Vagina (tissue), 2 donors: ENCODE measurements around the gene PIEZO1. TPM values are rescaled to one million over a fixed set of nuclear protein-coding genes. Genes with fewer than 3 reads are reported as not detected.

Experiments used
- DNase-seq, 2 donors: peaks; one replicate each; pipeline ENCODE4 v3.0.0-alpha.2; 2017; ENCODE audit errors: extremely low spot score in 2 of 2
- H3K27ac ChIP-seq: fragments of 200-600 bp; sonication (generic); one replicate; pipeline ENCODE4 v1.5.1; 2019
- H3K27me3 ChIP-seq: fragments of 200-600 bp; sonication (generic); one replicate; pipeline ENCODE4 v1.5.1; 2019
- H3K36me3 ChIP-seq, 2 donors: fragments of 200-600 bp; sonication (generic); one replicate each; pipeline ENCODE4 v1.5.1; 2017 to 2019
- H3K4me1 ChIP-seq: fragments of 200-600 bp; sonication (generic); one replicate; pipeline ENCODE4 v1.5.1; 2019
- H3K4me3 ChIP-seq, 2 donors: fragments of 200-600 bp; sonication (generic); 1 replicate in 1 of 2; 2 replicates in 1 of 2; pipeline ENCODE4 v1.5.1; 2016 to 2019
- H3K9me3 ChIP-seq: fragments of 200-600 bp; sonication (generic); one replicate; pipeline ENCODE4 v1.5.1; 2019
- POLR2A ChIP-seq, 2 donors: fragments of 450-650 bp; IDR thresholded peaks; one replicate each; pipeline ENCODE4 v1.6.1; 2017; ENCODE audit warnings: antibody characterized with exemption in 2 of 2, mild to moderate bottlenecking in 2 of 2, moderate library complexity in 2 of 2
- POLR2AphosphoS5 ChIP-seq, 2 donors: sonication (generic); formaldehyde crosslinking; IDR thresholded peaks; one replicate each; pipeline ENCODE4 v1.9.0; 2017; ENCODE audit warnings: antibody characterized with exemption in 2 of 2, mild to moderate bottlenecking in 2 of 2, low read depth in 1 of 2; ENCODE audit not compliant: insufficient read depth in 1 of 2
- intact Hi-C: fragments of 100-400 bp; cut with DNase I; formaldehyde crosslinking; loops from one replicate; pipeline ENCODE4 v1.15.1; 2023
- total RNA-seq: library from RNA; depleted of rRNA; stranded (reverse); fragments of >200 nt; gene quantifications from one replicate; pipeline ENCODE4 v1.2.3, GENCODE V29; 2016
- TF ChIP-seq, protein P1 (sequence below), 3 experiments: fragments of 450-650 bp in 2 of 3; fragments of 200-600 bp in 1 of 3; sonication (generic) in 1 of 3; IDR thresholded peaks; one replicate each; pipeline ENCODE4 v1.5.1; 2017 to 2019; ENCODE audit warnings: antibody characterized with exemption in 3 of 3, mild to moderate bottlenecking in 2 of 3, moderate library complexity in 2 of 3

PIEZO1 gene
- total RNA-seq, 1 donor from 2014 or later, result 184 TPM

DNA sequence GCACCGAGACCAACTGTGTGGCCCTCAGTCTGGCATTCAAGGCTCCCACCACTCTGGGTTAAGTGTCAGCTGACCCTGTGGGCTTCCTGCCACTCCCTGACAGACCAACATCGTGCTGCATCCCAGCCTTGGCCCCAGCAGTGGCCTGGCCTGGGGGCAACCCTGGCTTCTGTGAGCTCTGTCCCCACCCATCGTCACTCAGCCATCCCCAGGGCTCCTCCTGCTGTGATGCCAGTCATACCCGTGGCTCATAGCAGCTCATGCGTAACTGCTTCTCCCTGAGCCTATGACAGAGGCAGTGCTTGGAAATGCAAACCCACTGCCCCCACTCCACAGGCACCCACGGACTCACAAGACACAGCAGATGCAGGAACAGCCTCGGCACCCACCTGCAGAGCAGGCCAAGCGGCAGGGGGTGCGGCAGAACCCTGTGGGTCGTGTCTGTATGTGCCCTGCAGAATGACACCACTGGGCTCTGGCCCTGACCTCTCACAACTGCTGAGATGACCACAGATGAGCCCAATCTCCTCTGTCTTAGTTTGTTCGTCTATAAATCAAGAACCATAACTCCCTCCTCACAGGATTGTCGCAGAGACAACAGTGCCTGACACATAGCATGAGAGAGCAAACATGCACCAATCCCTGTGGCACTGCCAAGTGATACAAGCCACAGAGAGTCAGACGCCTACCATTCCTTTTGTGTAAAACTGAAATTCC is 26.6 kb downstream of the PIEZO1 start:
- Histone ChIP-seq H3K27ac (no peak overlapping the region), H3K27me3 (no peaks in the 10 kb centered on the region), H3K9me3 (no peaks in the 10 kb centered on the region), H3K4me1 (peaks cover 81% of the 10 kb centered on the region), H3K4me3 (no peak overlapping the region), H3K36me3 (no peaks in the 10 kb centered on the region)
- intact Hi-C loops, result no loop called here
- DNase-seq, result no peak
- TF ChIP-seq, protein P1, sequence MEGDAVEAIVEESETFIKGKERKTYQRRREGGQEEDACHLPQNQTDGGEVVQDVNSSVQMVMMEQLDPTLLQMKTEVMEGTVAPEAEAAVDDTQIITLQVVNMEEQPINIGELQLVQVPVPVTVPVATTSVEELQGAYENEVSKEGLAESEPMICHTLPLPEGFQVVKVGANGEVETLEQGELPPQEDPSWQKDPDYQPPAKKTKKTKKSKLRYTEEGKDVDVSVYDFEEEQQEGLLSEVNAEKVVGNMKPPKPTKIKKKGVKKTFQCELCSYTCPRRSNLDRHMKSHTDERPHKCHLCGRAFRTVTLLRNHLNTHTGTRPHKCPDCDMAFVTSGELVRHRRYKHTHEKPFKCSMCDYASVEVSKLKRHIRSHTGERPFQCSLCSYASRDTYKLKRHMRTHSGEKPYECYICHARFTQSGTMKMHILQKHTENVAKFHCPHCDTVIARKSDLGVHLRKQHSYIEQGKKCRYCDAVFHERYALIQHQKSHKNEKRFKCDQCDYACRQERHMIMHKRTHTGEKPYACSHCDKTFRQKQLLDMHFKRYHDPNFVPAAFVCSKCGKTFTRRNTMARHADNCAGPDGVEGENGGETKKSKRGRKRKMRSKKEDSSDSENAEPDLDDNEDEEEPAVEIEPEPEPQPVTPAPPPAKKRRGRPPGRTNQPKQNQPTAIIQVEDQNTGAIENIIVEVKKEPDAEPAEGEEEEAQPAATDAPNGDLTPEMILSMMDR (IDR thresholded peaks at IDR 0.05), result no peak
- TF ChIP-seq POLR2A (IDR thresholded peaks at IDR 0.05), result no peak
- no peak for TF ChIP-seq POLR2AphosphoS5 (IDR thresholded peaks at IDR 0.05; ENCODE audit: insufficient read depth in 1 of 2, low read depth in 1 of 2)

DNA sequence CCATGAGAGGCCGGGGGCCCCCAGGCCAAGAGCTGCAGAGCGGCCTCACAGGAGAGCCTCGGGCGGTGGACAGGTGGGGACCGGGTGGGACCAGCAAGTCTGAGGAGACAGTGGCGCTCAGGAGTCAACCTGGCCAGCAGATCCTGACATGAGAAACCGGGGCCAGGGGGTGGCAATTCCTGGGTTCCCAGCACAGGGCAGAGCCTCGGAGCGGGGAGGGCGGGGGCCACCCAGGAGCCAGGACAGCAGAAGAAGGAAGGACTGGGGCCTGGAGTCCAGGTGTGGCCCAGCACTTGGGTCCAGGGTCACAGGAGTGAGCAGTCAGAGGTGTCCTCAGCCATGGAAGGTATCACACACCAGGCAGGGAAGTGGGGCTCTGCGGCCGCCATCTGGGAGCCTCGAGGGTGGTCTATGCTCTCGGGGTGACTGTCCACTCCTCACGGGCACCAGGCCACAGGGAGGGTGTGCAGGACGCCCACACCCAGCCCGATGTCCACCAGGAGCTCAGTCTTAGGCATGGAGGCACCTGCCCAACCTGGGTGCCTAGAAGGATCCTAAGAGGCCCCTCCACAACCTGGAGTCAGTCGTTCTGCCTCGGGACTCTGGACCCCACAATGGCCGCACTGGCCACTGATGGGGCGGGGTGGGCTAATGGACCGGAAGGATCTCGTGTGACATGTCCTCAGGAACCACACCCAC is 29.1 kb downstream of the PIEZO1 start:
- DNase-seq, result no peak
- peaks cover 57% of the 10 kb centered on the region for H3K4me1 ChIP-seq
- H3K36me3 ChIP-seq, result no peaks in the 10 kb centered on the region
- intact Hi-C loops, result no loop called here
- no peaks in the 10 kb centered on the region for H3K27me3 ChIP-seq
- no peak overlapping the region for H3K4me3 ChIP-seq
- no peaks in the 10 kb centered on the region for H3K9me3 ChIP-seq
- H3K27ac ChIP-seq, result no peak overlapping the region
- TF ChIP-seq, protein P1 (IDR thresholded peaks at IDR 0.05), result no peak
- TF ChIP-seq POLR2A (IDR thresholded peaks at IDR 0.05) (no peak), POLR2AphosphoS5 (IDR thresholded peaks at IDR 0.05; ENCODE audit: insufficient read depth in 1 of 2, low read depth in 1 of 2) (no peak)

DNA sequence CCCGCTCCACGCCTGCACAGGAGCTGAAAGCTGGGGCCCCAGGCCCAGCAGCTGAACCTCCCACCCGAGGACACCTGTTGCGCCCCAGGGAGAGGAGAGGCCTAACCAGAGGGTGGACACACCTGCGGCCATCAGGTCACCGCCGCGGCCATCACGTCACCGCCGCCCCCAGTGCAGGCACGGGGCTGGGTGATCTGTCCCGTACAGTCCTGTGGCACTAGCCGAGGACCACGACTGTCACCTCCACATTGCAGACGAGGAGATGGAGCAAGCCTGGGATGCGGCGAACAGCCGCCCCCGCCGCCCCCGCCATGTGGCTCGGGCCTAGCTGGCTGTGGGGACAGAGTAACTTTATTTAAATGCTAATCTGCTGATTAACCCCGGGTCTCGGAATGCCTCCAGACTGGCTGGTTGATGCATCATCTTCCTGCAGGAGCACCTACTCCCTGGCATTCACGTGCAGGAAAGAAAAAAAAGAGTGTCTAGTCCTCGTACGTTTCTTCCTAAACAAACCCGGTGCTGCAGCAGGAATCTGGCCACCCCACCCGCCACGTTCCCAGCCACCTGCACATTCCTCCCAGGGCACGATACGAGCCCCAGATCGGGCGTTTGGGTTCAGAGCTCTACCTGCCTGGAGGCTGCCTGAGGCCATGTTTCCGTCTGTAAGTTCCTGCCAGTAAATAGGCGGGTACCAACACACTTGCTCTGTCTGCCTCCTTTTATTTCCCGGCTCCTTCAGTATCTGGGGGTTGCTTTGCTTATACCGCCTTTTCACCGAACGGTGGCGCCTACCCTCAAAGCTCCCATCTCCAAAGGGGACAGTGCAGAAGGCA is 29.9 kb downstream of the PIEZO1 start:
- Histone ChIP-seq H3K36me3 (no peaks in the 10 kb centered on the region), H3K27me3 (no peaks in the 10 kb centered on the region), H3K4me3 (no peak overlapping the region), H3K9me3 (no peaks in the 10 kb centered on the region), H3K27ac (no peak overlapping the region), H3K4me1 (peaks cover 49% of the 10 kb centered on the region)
- TF ChIP-seq, protein P1 (IDR thresholded peaks at IDR 0.05), result no peak
- no peak for TF ChIP-seq POLR2AphosphoS5 (IDR thresholded peaks at IDR 0.05; ENCODE audit: insufficient read depth in 1 of 2, low read depth in 1 of 2)
- no peak for TF ChIP-seq POLR2A (IDR thresholded peaks at IDR 0.05)
- intact Hi-C loops, result no loop called here
- DNase-seq, result no peak

DNA sequence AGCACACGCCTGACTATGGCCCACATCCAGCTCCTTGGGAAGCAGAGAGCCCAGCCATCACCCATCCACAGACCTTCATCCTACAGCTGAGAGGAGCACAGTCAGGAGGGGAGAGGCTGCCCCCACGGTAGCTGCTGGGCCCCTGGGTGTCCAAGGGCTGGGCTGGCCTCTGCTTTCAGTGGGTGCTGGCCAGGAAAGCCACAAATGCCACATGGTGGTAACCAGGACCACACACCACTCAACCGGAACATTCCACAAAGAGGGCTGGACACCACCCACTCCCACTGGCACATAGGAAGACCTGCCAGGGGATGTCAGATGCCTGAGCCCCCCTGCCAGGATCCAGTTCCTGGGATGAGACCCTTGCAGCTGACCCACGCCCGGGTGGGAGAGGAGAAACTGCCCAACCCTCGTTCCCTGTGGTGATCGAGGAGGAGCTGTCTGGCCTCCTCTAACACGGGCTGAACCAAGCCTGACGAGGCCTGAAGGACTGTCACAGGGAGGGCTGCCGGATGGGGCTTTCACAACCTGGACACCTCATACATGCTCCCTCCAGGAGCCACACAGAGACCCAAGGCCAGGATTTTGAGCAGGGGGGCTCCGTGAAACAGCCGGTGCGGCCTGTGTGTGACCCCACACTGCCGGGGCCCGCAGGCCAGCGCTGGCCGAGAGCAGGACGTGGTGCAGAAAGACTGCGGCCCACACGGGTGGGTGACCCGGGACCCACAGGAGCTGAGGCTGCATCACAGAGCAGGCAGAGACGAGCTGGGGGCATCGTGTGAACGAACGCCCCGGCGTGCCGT is 30.7 kb downstream of the PIEZO1 start:
- TF ChIP-seq POLR2A (IDR thresholded peaks at IDR 0.05) (no peak), POLR2AphosphoS5 (IDR thresholded peaks at IDR 0.05; ENCODE audit: insufficient read depth in 1 of 2, low read depth in 1 of 2) (no peak)
- TF ChIP-seq, protein P1 (IDR thresholded peaks at IDR 0.05), result no peak
- Histone ChIP-seq H3K4me3 (no peak overlapping the region), H3K27me3 (no peaks in the 10 kb centered on the region), H3K4me1 (peaks cover 44% of the 10 kb centered on the region), H3K36me3 (no peaks in the 10 kb centered on the region), H3K27ac (no peak overlapping the region), H3K9me3 (no peaks in the 10 kb centered on the region)
- intact Hi-C loops, result no loop called here
- no peak for DNase-seq
